PC-3 (cell line): ENCODE results near the gene PCDHA1. TPM values are rescaled to one million over a fixed set of nuclear protein-coding genes. Genes with fewer than 3 reads are reported as not detected.
"Not testable (repeated sequence)": the region's sequence is repeated elsewhere in the genome, so short reads cannot be mapped to it uniquely, and the experiment has no call there.

Source experiments
- ATAC-seq: fragments of 200-7000 bp; cut with Tn5 transposase; 2 replicates; pipeline ENCODE4 v1.9.1; 2020; ENCODE audit warnings: mild to moderate bottlenecking, moderate library complexity
- BruUV-seq: library from RNA; stranded (reverse); fragments of 400-500 nt; replicated peaks from 2 replicates; lab custom pipeline; 2021; lab: Mats Ljungman, UMichigan
- CTCF ChIA-PET: fragments of 300-600 bp; sonication (Branson Sonifier 250); formaldehyde crosslinking; loops from one replicate; lab custom pipeline; 2022; ENCODE audit warnings: antibody characterized with exemption; lab: Charles Lee
- POLR2A ChIA-PET: fragments of 300-600 bp; sonication (Branson Sonifier 250); formaldehyde crosslinking; loops from one replicate; lab custom pipeline; 2022; ENCODE audit warnings: antibody characterized with exemption; ENCODE audit not compliant: unreplicated experiment; lab: Charles Lee
- DNase-seq: peaks from one replicate; pipeline ENCODE4 v3.0.0-alpha.2; 2015
- H2AFZ ChIP-seq: fragments of 300-600 bp; sonication (generic); 2 replicates; pipeline ENCODE4 v1.6.0; 2016; ENCODE audit warnings: antibody characterized with exemption, low read length
- H3F3A ChIP-seq: fragments of 300-600 bp; sonication (generic); one replicate; pipeline ENCODE4 v1.6.0; 2017; ENCODE audit warnings: antibody characterized with exemption, low read length, control low read depth, mild to moderate bottlenecking; ENCODE audit not compliant: unreplicated experiment
- H3K27ac ChIP-seq: fragments of 300-600 bp; sonication (generic); 2 replicates; pipeline ENCODE4 v1.5.1; 2016; ENCODE audit warnings: mild to moderate bottlenecking, low read length
- H3K27me3 ChIP-seq: fragments of 300-600 bp; sonication (generic); 2 replicates; pipeline ENCODE4 v1.6.1; 2016; ENCODE audit warnings: low read length, mixed read lengths
- H3K36me3 ChIP-seq: fragments of 300-600 bp; sonication (generic); 2 replicates; pipeline ENCODE4 v1.6.1; 2016; ENCODE audit warnings: low read depth, mixed run types, low read length, mixed read lengths
- H3K4me1 ChIP-seq: fragments of 300-600 bp; sonication (generic); 2 replicates; pipeline ENCODE4 v1.5.1; 2016; ENCODE audit warnings: low read length; ENCODE audit not compliant: insufficient read depth
- H3K4me2 ChIP-seq: fragments of 300-600 bp; sonication (generic); 2 replicates; pipeline ENCODE4 v1.6.0; 2016; ENCODE audit warnings: low read length
- H3K4me3 ChIP-seq: fragments of 300-600 bp; sonication (generic); 2 replicates; pipeline ENCODE4 v1.5.1; 2016; ENCODE audit warnings: mild to moderate bottlenecking, low read length, mixed read lengths
- H3K79me2 ChIP-seq: fragments of 300-600 bp; sonication (generic); 2 replicates; pipeline ENCODE4 v1.6.1; 2017; ENCODE audit warnings: low read length, mixed read lengths
- H3K9ac ChIP-seq: fragments of 300-600 bp; sonication (generic); 2 replicates; pipeline ENCODE4 v1.6.0; 2016; ENCODE audit warnings: mild to moderate bottlenecking, low read length
- H3K9me2 ChIP-seq: fragments of 300-600 bp; sonication (generic); replicated peaks from 2 replicates; pipeline ENCODE4 v1.6.1; 2016; ENCODE audit warnings: mixed run types, low read length, mixed read lengths
- H3K9me3 ChIP-seq: fragments of 300-600 bp; sonication (generic); 2 replicates; pipeline ENCODE4 v1.6.1; 2016; ENCODE audit warnings: low read length, mixed read lengths
- H4K20me1 ChIP-seq: fragments of 300-600 bp; sonication (generic); 2 replicates; pipeline ENCODE4 v1.6.1; 2016; ENCODE audit warnings: low read length, mixed read lengths
- EZH2 ChIP-seq: fragments of 300-600 bp; sonication (generic); IDR thresholded peaks from one replicate; pipeline ENCODE4 v1.6.1; 2017; ENCODE audit warnings: antibody characterized with exemption, mild to moderate bottlenecking, low read length; ENCODE audit not compliant: unreplicated experiment
- EZH2phosphoT487 ChIP-seq: fragments of 300-600 bp; sonication (generic); IDR thresholded peaks from 2 replicates; pipeline ENCODE4 v1.6.1; 2018; ENCODE audit warnings: mild to moderate bottlenecking, antibody characterized with exemption, low read length, borderline replicate concordance
- intact Hi-C: fragments of 100-400 bp; cut with micrococcal nuclease; formaldehyde crosslinking; loops from 2 replicates; pipeline ENCODE4 v1.9.0; 2023
- total RNA-seq: library from RNA; depleted of rRNA; stranded (reverse); fragments of >200 nt; gene quantifications from 2 replicates; pipeline ENCODE4 v1.2.3, GENCODE V29; 2014
- TF ChIP-seq, protein P1 (sequence below): fragments of 300-600 bp; sonication (generic); conservative IDR thresholded peaks from 2 replicates; pipeline ENCODE4 v1.5.1; 2017; ENCODE audit warnings: antibody characterized with exemption, low read depth, mild to moderate bottlenecking, low read length

The PCDHA1 gene
- total RNA-seq, 1 experiment from 2014 or later = not detected

DNA sequence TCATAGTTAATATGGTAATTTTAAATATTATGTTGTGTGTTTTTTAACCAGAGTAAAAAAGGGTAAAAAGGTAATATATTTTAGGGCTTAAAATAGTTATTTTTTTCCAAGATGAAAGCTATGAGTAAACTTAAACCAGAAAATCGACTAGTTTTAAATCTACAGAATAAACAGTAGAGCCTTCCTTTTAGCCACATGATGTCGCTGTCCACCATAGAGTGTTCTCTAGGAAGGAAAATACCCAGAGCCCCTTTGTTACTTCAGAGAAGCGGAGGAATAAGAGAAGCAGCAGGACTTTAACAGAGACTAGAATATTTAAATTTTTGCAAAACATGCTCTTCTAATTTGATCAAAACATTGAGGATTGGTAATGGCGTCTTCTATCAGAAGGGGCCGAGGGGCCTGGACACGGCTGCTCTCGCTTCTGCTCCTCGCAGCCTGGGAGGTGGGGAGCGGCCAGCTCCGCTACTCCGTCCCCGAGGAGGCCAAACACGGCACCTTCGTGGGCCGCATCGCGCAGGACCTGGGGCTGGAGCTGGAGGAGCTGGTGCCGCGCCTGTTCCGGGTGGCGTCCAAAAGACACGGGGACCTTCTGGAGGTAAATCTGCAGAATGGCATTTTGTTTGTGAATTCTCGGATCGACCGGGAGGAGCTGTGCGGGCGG, 8.8 kb downstream of the PCDHA1 start, which contains the start of gene PCDHA2:
TSS of gene PCDHA2 (plus strand) at position 258 of the 664 bp plus-strand sequence.
- ATAC-seq (no peak), DNase-seq (no peak)
- Histone ChIP-seq H3K79me2 (no peaks in the 10 kb centered on the region), H3K4me3 (no peak within 1 kb of the TSS), H3K27me3 (no peaks in the 10 kb centered on the region), H4K20me1 (no peaks in the 10 kb centered on the region), H3K9me2 (no peaks in the 10 kb centered on the region), H3K36me3 (peaks cover 2% of the 10 kb centered on the region; the same call in 1 of the 2 replicates), H3K27ac (no peak within 1 kb of the TSS), H2AFZ (no peak within 1 kb of the TSS), H3K9ac (no peak within 1 kb of the TSS), H3K9me3 (peaks cover 10% of the 10 kb centered on the region; the same call in 1 of the 2 replicates), H3K4me1 (no peaks in the 10 kb centered on the region), H3K4me2 (no peak within 1 kb of the TSS), H3F3A (no peaks in the 10 kb centered on the region)
- BruUV-seq = no TSS peak
- no peak for TF ChIP-seq EZH2phosphoT487
- no peak for TF ChIP-seq EZH2
- TF ChIP-seq, protein P1, sequence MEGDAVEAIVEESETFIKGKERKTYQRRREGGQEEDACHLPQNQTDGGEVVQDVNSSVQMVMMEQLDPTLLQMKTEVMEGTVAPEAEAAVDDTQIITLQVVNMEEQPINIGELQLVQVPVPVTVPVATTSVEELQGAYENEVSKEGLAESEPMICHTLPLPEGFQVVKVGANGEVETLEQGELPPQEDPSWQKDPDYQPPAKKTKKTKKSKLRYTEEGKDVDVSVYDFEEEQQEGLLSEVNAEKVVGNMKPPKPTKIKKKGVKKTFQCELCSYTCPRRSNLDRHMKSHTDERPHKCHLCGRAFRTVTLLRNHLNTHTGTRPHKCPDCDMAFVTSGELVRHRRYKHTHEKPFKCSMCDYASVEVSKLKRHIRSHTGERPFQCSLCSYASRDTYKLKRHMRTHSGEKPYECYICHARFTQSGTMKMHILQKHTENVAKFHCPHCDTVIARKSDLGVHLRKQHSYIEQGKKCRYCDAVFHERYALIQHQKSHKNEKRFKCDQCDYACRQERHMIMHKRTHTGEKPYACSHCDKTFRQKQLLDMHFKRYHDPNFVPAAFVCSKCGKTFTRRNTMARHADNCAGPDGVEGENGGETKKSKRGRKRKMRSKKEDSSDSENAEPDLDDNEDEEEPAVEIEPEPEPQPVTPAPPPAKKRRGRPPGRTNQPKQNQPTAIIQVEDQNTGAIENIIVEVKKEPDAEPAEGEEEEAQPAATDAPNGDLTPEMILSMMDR = no peak
- intact Hi-C loops = no loop called here
- ChIA-PET CTCF (no interaction called here), POLR2A (no interaction called here)

DNA sequence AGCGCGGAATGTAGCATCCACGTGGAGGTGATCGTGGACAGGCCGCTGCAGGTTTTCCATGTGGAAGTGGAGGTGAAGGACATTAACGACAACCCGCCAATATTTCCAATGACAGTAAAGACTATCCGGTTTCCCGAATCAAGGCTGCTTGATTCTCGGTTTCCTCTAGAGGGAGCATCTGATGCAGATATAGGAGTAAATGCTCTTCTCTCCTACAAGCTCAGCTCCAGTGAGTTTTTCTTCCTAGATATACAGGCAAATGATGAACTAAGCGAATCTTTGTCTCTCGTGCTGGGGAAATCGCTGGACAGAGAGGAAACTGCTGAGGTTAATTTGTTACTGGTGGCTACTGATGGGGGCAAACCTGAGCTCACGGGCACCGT, 9.3 kb downstream of the PCDHA1 start:
- Histone ChIP-seq H3K9me3 (peaks cover 9% of the 10 kb centered on the region; the same call in 1 of the 2 replicates), H3K9me2 (no peaks in the 10 kb centered on the region), H3K27me3 (no peaks in the 10 kb centered on the region), H3K9ac (no peak overlapping the region), H3K4me1 (no peaks in the 10 kb centered on the region), H4K20me1 (no peaks in the 10 kb centered on the region), H3F3A (no peaks in the 10 kb centered on the region), H3K79me2 (no peaks in the 10 kb centered on the region), H3K4me3 (no peak overlapping the region), H3K27ac (no peak overlapping the region), H3K36me3 (peaks cover 2% of the 10 kb centered on the region; the same call in 1 of the 2 replicates), H2AFZ (no peak overlapping the region), H3K4me2 (no peak overlapping the region)
- TF ChIP-seq EZH2phosphoT487 (no peak), EZH2 (no peak)
- TF ChIP-seq, protein P1 = no peak
- CTCF ChIA-PET = no interaction called here
- POLR2A ChIA-PET = no interaction called here
- intact Hi-C loops = no loop called here
- BruUV-seq = no TSS peak
- ATAC-seq (no peak), DNase-seq (no peak)

DNA sequence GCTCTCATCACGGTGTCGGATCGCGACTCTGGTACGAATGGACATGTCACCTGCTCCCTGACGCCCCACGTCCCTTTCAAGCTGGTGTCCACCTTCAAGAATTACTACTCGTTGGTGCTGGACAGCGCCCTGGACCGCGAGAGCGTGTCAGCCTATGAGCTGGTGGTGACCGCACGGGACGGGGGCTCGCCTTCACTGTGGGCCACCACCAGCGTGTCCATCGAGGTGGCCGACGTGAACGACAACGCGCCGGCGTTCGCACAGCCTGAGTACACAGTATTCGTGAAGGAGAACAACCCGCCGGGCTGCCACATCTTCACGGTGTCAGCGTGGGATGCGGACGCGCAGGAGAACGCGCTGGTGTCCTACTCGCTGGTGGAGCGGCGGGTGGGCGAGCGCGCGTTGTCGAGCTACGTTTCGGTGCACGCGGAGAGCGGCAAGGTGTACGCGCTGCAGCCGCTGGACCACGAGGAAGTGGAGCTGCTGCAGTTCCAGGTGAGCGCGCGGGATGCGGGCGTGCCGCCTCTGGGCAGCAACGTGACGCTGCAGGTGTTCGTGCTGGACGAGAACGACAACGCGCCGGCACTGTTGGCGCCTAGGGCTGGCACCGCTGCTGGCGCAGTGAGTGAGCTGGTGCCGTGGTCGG, 10.3 kb downstream of the PCDHA1 start:
- POLR2A ChIA-PET, ATAC-seq, H3K4me3 ChIP-seq, H3K27me3 ChIP-seq, H2AFZ ChIP-seq, H3K9ac ChIP-seq, H3F3A ChIP-seq, CTCF ChIA-PET, intact Hi-C loops, BruUV-seq, DNase-seq, H3K27ac ChIP-seq, H3K9me3 ChIP-seq, H3K4me1 ChIP-seq, H4K20me1 ChIP-seq, H3K79me2 ChIP-seq, H3K36me3 ChIP-seq, H3K9me2 ChIP-seq, H3K4me2 ChIP-seq: not testable (repeated sequence)
